ENCODE data around the gene STAP1. TPM values are rescaled to one million over a fixed set of nuclear protein-coding genes. Genes with fewer than 3 reads are reported as not detected.
"Not testable (repeated sequence)": the region's sequence is repeated elsewhere in the genome, so short reads cannot be mapped to it uniquely, and the experiment has no call there.

The STAP1 gene
- total and polyA plus RNA-seq, 7 donors, result 0.04 to 0.23 TPM; not detected in 5

- H3K27me3 ChIP-seq (ENCODE audit: insufficient read depth in 3 of 3, low read length in 2 of 3), result no peaks in the 10 kb centered on the region
- DNase-seq (no peak), ATAC-seq (no peak)
- TF ChIP-seq CTCF (IDR thresholded peaks at IDR 0.05), result no peak
- H3K4me1 ChIP-seq, result peaks cover 5% of the 10 kb centered on the region
- no peaks in the 10 kb centered on the region for H3K36me3 ChIP-seq (ENCODE audit: insufficient read depth in 1 of 2, low read depth in 1 of 2)
- intact Hi-C loops (cut with DNase I), result no loop called here
- H3K27ac ChIP-seq, result no peak overlapping the region
- no peaks in the 10 kb centered on the region for H3K9me3 ChIP-seq
- H3K4me3 ChIP-seq, result no peak overlapping the region
Observed at GRCh38 chr4:67550451-67550850, 8.1 kb upstream of the STAP1 start.

GRCh38 chr4:67550857-67551256, 7.7 kb upstream of the STAP1 start:
- Histone ChIP-seq H3K36me3 (ENCODE audit: insufficient read depth in 1 of 2, low read depth in 1 of 2) (no peaks in the 10 kb centered on the region), H3K4me3 (no peak overlapping the region), H3K4me1 (peaks cover 5% of the 10 kb centered on the region), H3K27me3 (ENCODE audit: insufficient read depth in 3 of 3, low read length in 2 of 3) (no peaks in the 10 kb centered on the region), H3K27ac (no peak overlapping the region), H3K9me3 (no peaks in the 10 kb centered on the region)
- ATAC-seq, result no peak
- 90 to 94% (median 93%) methylated on average over 3 of the region's 3 CpGs for WGBS, 3 donors
- DNase-seq, result no peak
- intact Hi-C loops (cut with DNase I), result no loop called here
- no peak for TF ChIP-seq CTCF (IDR thresholded peaks at IDR 0.05)

GRCh38 chr4:67552146-67552792, 6.3 kb upstream of the STAP1 start:
- H3K4me3 ChIP-seq; H3K27me3 ChIP-seq (ENCODE audit: insufficient read depth in 3 of 3, low read length in 2 of 3); intact Hi-C loops (cut with DNase I); H3K9me3 ChIP-seq; H3K27ac ChIP-seq; H3K4me1 ChIP-seq; DNase-seq; ATAC-seq; H3K36me3 ChIP-seq (ENCODE audit: insufficient read depth in 1 of 2, low read depth in 1 of 2): not testable (repeated sequence)
- 76 to 84% (median 80%) methylated on average over 4 of the region's 4 CpGs for WGBS, 3 donors

- Histone ChIP-seq H3K36me3 (ENCODE audit: insufficient read depth in 1 of 2, low read depth in 1 of 2) (no peaks in the 10 kb centered on the region), H3K4me1 (no peaks in the 10 kb centered on the region), H3K9me3 (no peaks in the 10 kb centered on the region), H3K27ac (no peak overlapping the region), H3K27me3 (ENCODE audit: insufficient read depth in 3 of 3, low read length in 2 of 3) (no peaks in the 10 kb centered on the region), H3K4me3 (no peak overlapping the region)
- DNase-seq (no peak), ATAC-seq (no peak)
- intact Hi-C loops (cut with DNase I), result no loop called here
- no peak for TF ChIP-seq CTCF (IDR thresholded peaks at IDR 0.05)
- WGBS, 3 donors, result 65 to 96% (median 87%) methylated on average over 3 of the region's 3 CpGs
Observed at GRCh38 chr4:67554096-67554495, 4.4 kb upstream of the STAP1 start.

- intact Hi-C loops (cut with DNase I), result no loop called here
- no peaks in the 10 kb centered on the region for H3K27me3 ChIP-seq (ENCODE audit: insufficient read depth in 3 of 3, low read length in 2 of 3)
- 73 to 85% (median 74%) methylated on average over 3 of the region's 3 CpGs for WGBS, 3 donors
- H3K36me3 ChIP-seq (ENCODE audit: insufficient read depth in 1 of 2, low read depth in 1 of 2), result no peaks in the 10 kb centered on the region
- no peak for TF ChIP-seq CTCF (IDR thresholded peaks at IDR 0.05)
- H3K27ac ChIP-seq, result no peak overlapping the region
- DNase-seq, result no peak
- no peaks in the 10 kb centered on the region for H3K4me1 ChIP-seq
- ATAC-seq, result no peak
- no peaks in the 10 kb centered on the region for H3K9me3 ChIP-seq
- H3K4me3 ChIP-seq, result no peak overlapping the region
Observed at GRCh38 chr4:67555447-67555846, 3.1 kb upstream of the STAP1 start.
